Body of pancreas (tissue), 4 donors: ENCODE measurements around the gene SNAP25.

Experiments
- CTCF ChIP-seq, 7 experiments: fragments of 450-650 bp in 4 of 7; fragments of 200-600 bp in 3 of 7; sonication (generic) in 3 of 7; IDR thresholded peaks; one replicate each; pipeline ENCODE4 v1.5.1; 2016 to 2019; ENCODE audit warnings: antibody characterized with exemption in 7 of 7
- POLR2A ChIP-seq, 3 donors: fragments of 450-650 bp; IDR thresholded peaks; one replicate each; pipeline ENCODE4 v1.6.1; 2016; ENCODE audit warnings: antibody characterized with exemption in 3 of 3, mild to moderate bottlenecking in 2 of 3

- TF ChIP-seq POLR2A (IDR thresholded peaks at IDR 0.05) (no peak), CTCF (IDR thresholded peaks at IDR 0.05) (peak in 1 of 7 experiments; percentile 7)
These were observed 792 bp downstream of the SNAP25 start for GRCh38 chr20:10219452-10219791.
